A673 (cell line): ENCODE results near the gene SAT2.

Experiments used
- CTCF ChIP-seq: fragments of 300-800, 200-600 bp; sonication (generic); conservative IDR thresholded peaks from 2 replicates; pipeline ENCODE4 v1.5.1; 2017; ENCODE audit warnings: low read depth, mild to moderate bottlenecking, antibody characterized with exemption, low read length, moderate library complexity, mixed read lengths
- EZH2 ChIP-seq: fragments of 200-600 bp; sonication (generic); IDR thresholded peaks from 2 replicates; pipeline ENCODE4 v1.6.1; 2017; ENCODE audit warnings: borderline replicate concordance, low read depth, mild to moderate bottlenecking, mixed read lengths, antibody characterized with exemption, low read length; ENCODE audit not compliant: poor library complexity, severe bottlenecking

- TF ChIP-seq CTCF (no peak), EZH2 (no peak)
Observed at GRCh38 chr17:7629939-7630571, 2.4 kb upstream of the SAT2 start, which contains the start of gene SHBG.
